ENCODE results near the gene DIAPH1. TPM values are rescaled to one million over a fixed set of nuclear protein-coding genes. Genes with fewer than 3 reads are reported as not detected.

DIAPH1 gene
- total and polyA plus RNA-seq, 4 donors: 51.5 to 74.7 (median 70.9) TPM

DNA sequence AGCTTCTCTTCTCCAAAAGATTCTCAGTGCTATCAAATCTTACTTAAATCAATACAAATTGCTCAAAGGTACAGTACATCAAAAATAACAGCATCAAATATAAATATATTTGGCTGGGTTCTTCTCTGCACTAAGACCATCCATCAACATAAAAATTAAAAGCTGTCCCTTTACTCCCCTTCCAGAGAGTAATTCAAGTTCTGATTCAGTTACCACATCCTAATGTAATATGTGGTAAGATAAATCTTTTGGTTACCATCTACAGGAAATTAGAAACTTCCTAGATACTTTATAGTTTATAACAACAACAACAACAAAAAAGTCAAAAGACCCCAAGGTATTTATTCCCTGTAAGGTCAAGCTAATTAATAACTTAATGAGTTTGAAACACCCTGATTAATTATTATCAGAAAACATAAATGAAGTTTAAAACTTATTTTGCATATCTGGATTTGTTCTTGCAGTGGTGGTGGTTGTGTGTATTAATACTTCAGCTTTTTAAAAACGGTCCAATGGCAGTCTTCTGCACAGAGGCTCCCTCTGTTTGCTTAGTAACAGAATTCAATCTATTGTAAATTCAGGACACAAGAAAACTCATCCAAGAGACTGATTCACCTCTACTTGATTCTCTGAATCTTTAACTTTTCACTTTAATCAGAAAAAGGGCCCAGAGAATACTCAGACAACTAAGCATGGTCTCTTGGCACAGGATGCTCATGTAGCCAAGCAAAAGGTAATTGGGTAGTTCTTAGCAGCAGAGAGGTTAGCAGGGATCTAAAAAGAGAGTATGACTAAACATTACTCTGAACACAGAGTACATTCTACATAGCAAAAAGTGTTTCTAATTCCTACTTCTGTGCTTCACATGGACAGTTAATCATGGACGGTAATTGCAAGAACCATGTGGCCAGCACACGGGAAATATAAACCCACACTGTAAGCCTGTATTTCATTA is 20.1 kb downstream of the DIAPH1 start (continued):
- no peak for TF ChIP-seq GABPA (IDR thresholded peaks at IDR 0.05 in 1 of 2, conservative IDR thresholded peaks at IDR 0.05 in 1 of 2)

DNA sequence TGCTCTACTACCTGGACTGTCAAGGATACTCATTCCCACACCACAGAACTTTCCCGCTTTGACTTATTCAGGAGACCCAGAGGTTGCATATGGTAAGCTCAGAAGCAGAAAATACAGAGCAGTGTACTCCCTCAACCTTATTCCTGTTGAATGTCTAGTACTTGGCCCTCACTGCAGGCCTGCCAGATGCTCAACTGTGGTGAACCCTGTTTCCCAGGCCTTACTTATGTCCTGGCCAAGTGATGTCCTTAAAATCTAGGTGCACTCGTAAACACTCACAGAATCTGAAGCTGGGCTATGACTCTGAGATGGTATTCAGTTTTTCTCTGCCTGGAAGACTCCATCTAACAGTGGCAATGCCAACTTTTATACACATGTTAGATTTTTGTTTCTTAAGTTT is 21.0 kb downstream of the DIAPH1 start:
- H3K9ac ChIP-seq (ENCODE audit: low read depth in 1 of 2, low read length in 2 of 2): no peak overlapping the region
- no peaks in the 10 kb centered on the region for H3K9me3 ChIP-seq (ENCODE audit: control insufficient read depth in 4 of 4, low read length in 3 of 4)
- H3K36me3 ChIP-seq (ENCODE audit: control insufficient read depth in 4 of 4, insufficient read depth in 3 of 4, low read depth in 1 of 4, low read length in 3 of 4): peaks cover 0 to 3% (median 0%) of the 10 kb centered on the region in 4 donors
- DNase-seq (ENCODE audit: low spot score): no peak
- H3K4me3 ChIP-seq (ENCODE audit: low read depth in 1 of 3, low read length in 3 of 3): no peak overlapping the region
- TF ChIP-seq NR2F2 (IDR thresholded peaks at IDR 0.05): no peak
- no peak for TF ChIP-seq HNF4A (conservative IDR thresholded peaks at IDR 0.05)
- TF ChIP-seq, protein P1, sequence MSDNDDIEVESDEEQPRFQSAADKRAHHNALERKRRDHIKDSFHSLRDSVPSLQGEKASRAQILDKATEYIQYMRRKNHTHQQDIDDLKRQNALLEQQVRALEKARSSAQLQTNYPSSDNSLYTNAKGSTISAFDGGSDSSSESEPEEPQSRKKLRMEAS (IDR thresholded peaks at IDR 0.05): no peak
- no peak for TF ChIP-seq YY1 (IDR thresholded peaks at IDR 0.05)
- TF ChIP-seq, protein P2, sequence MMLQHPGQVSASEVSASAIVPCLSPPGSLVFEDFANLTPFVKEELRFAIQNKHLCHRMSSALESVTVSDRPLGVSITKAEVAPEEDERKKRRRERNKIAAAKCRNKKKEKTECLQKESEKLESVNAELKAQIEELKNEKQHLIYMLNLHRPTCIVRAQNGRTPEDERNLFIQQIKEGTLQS (IDR thresholded peaks at IDR 0.05): no peak
- WGBS: 97% methylated on average over 2 of the region's 2 CpGs
- H3K4me1 ChIP-seq (ENCODE audit: control insufficient read depth in 4 of 4, insufficient read depth in 4 of 4, low read length in 3 of 4): peaks cover 0 to 37% (median 13%) of the 10 kb centered on the region in 4 donors
- peak overlapping the region; percentile 5 to 13 for H3K27ac ChIP-seq (ENCODE audit: low read depth in 1 of 2, low read length in 2 of 2)
- H3K27me3 ChIP-seq (ENCODE audit: control insufficient read depth in 4 of 4, insufficient read depth in 4 of 4, low read length in 3 of 4): no peaks in the 10 kb centered on the region

DNA sequence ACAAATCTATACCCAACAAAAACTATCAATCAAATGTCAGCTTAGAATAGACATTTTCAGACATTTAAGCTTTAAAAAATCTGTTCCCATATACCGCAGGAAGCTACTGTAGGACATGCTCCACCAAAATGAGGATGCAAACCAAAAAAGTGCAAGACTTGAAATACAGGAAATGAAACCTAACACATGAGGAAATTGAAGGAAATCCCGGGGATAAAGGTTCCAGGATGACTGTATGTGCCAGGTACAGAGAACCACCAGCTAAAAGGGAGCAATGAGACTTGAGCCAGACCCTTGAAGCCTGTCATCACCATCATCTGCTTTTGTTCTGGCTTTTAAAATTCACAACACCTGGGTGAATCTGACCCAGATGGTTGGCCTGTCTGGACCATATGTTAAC is 21.4 kb downstream of the DIAPH1 start:
- Histone ChIP-seq H3K27ac (ENCODE audit: low read depth in 1 of 2, low read length in 2 of 2) (peak overlapping the region; percentile 5 to 13), H3K9ac (ENCODE audit: low read depth in 1 of 2, low read length in 2 of 2) (no peak overlapping the region), H3K36me3 (ENCODE audit: control insufficient read depth in 4 of 4, insufficient read depth in 3 of 4, low read depth in 1 of 4, low read length in 3 of 4) (peaks cover 0 to 3% (median 0%) of the 10 kb centered on the region in 4 donors), H3K27me3 (ENCODE audit: control insufficient read depth in 4 of 4, insufficient read depth in 4 of 4, low read length in 3 of 4) (no peaks in the 10 kb centered on the region), H3K4me1 (ENCODE audit: control insufficient read depth in 4 of 4, insufficient read depth in 4 of 4, low read length in 3 of 4) (peaks cover 0 to 37% (median 17%) of the 10 kb centered on the region in 4 donors), H3K9me3 (ENCODE audit: control insufficient read depth in 4 of 4, low read length in 3 of 4) (no peaks in the 10 kb centered on the region), H3K4me3 (ENCODE audit: low read depth in 1 of 3, low read length in 3 of 3) (no peak overlapping the region)
- TF ChIP-seq RXRA (IDR thresholded peaks at IDR 0.05) (no peak), JUND (IDR thresholded peaks at IDR 0.05) (no peak), RAD21 (IDR thresholded peaks at IDR 0.05) (no peak), TAF1 (conservative IDR thresholded peaks at IDR 0.05) (no peak), HNF4G (IDR thresholded peaks at IDR 0.05) (no peak), GABPA (IDR thresholded peaks at IDR 0.05 in 1 of 2, conservative IDR thresholded peaks at IDR 0.05 in 1 of 2) (no peak), FOXA1 (IDR thresholded peaks at IDR 0.05) (no peak), FOXA2 (IDR thresholded peaks at IDR 0.05) (no peak), HNF4A (conservative IDR thresholded peaks at IDR 0.05) (no peak), EGR1 (IDR thresholded peaks at IDR 0.05; ENCODE audit: low read depth in 2 of 2) (no peak), SP1 (IDR thresholded peaks at IDR 0.05) (no peak), YY1 (IDR thresholded peaks at IDR 0.05) (no peak), NR2F2 (IDR thresholded peaks at IDR 0.05) (no peak)
- TF ChIP-seq, protein P3, sequence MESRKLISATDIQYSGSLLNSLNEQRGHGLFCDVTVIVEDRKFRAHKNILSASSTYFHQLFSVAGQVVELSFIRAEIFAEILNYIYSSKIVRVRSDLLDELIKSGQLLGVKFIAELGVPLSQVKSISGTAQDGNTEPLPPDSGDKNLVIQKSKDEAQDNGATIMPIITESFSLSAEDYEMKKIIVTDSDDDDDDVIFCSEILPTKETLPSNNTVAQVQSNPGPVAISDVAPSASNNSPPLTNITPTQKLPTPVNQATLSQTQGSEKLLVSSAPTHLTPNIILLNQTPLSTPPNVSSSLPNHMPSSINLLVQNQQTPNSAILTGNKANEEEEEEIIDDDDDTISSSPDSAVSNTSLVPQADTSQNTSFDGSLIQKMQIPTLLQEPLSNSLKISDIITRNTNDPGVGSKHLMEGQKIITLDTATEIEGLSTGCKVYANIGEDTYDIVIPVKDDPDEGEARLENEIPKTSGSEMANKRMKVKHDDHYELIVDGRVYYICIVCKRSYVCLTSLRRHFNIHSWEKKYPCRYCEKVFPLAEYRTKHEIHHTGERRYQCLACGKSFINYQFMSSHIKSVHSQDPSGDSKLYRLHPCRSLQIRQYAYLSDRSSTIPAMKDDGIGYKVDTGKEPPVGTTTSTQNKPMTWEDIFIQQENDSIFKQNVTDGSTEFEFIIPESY (IDR thresholded peaks at IDR 0.05): no peak
- TF ChIP-seq, protein P4, sequence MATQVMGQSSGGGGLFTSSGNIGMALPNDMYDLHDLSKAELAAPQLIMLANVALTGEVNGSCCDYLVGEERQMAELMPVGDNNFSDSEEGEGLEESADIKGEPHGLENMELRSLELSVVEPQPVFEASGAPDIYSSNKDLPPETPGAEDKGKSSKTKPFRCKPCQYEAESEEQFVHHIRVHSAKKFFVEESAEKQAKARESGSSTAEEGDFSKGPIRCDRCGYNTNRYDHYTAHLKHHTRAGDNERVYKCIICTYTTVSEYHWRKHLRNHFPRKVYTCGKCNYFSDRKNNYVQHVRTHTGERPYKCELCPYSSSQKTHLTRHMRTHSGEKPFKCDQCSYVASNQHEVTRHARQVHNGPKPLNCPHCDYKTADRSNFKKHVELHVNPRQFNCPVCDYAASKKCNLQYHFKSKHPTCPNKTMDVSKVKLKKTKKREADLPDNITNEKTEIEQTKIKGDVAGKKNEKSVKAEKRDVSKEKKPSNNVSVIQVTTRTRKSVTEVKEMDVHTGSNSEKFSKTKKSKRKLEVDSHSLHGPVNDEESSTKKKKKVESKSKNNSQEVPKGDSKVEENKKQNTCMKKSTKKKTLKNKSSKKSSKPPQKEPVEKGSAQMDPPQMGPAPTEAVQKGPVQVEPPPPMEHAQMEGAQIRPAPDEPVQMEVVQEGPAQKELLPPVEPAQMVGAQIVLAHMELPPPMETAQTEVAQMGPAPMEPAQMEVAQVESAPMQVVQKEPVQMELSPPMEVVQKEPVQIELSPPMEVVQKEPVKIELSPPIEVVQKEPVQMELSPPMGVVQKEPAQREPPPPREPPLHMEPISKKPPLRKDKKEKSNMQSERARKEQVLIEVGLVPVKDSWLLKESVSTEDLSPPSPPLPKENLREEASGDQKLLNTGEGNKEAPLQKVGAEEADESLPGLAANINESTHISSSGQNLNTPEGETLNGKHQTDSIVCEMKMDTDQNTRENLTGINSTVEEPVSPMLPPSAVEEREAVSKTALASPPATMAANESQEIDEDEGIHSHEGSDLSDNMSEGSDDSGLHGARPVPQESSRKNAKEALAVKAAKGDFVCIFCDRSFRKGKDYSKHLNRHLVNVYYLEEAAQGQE (IDR thresholded peaks at IDR 0.05): no peak
- TF ChIP-seq, protein P2 (IDR thresholded peaks at IDR 0.05): no peak
- TF ChIP-seq, protein P5, sequence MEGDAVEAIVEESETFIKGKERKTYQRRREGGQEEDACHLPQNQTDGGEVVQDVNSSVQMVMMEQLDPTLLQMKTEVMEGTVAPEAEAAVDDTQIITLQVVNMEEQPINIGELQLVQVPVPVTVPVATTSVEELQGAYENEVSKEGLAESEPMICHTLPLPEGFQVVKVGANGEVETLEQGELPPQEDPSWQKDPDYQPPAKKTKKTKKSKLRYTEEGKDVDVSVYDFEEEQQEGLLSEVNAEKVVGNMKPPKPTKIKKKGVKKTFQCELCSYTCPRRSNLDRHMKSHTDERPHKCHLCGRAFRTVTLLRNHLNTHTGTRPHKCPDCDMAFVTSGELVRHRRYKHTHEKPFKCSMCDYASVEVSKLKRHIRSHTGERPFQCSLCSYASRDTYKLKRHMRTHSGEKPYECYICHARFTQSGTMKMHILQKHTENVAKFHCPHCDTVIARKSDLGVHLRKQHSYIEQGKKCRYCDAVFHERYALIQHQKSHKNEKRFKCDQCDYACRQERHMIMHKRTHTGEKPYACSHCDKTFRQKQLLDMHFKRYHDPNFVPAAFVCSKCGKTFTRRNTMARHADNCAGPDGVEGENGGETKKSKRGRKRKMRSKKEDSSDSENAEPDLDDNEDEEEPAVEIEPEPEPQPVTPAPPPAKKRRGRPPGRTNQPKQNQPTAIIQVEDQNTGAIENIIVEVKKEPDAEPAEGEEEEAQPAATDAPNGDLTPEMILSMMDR (IDR thresholded peaks at IDR 0.05; ENCODE audit: low read depth, low read length, missing input control): no peak
- TF ChIP-seq, protein P1 (IDR thresholded peaks at IDR 0.05): no peak
- no peak for DNase-seq (ENCODE audit: low spot score)
- WGBS: 64% methylated on average over 2 of the region's 2 CpGs

Data from liver (tissue), 9 donors.